HG03280 (cell line): ENCODE data around the gene HBZ.
"Not testable (repeated sequence)": the region's sequence is repeated elsewhere in the genome, so short reads cannot be mapped to it uniquely, and the experiment has no call there.

Source experiments
- ATAC-seq: cut with Tn5 transposase; IDR thresholded peaks from one replicate; pipeline ENCODE4 v1.9.1; 2021; ENCODE audit warnings: mild to moderate bottlenecking, moderate library complexity; ENCODE audit not compliant: unreplicated experiment

HBZ gene

GRCh38 chr16:177981-178667 is 25.7 kb downstream of the HBZ start:
- ATAC-seq = no peak

- no peak for ATAC-seq
Measured at GRCh38 chr16:178668-179015, 26.2 kb downstream of the HBZ start.

- ATAC-seq = no peak
Measured at GRCh38 chr16:179211-180092, 27.0 kb downstream of the HBZ start.

- ATAC-seq = no peak
Measured at GRCh38 chr16:180101-180675, 27.7 kb downstream of the HBZ start, which contains the start of gene HBQ1. TSS of gene HBQ1 (plus strand) at chr16:180459. CDS start at chr16:180487, 28 bp downstream.

- ATAC-seq = no peak
Measured at GRCh38 chr16:180681-181564, 28.5 kb downstream of the HBZ start.

- ATAC-seq = no peak
Measured at GRCh38 chr16:181565-182021, 29.1 kb downstream of the HBZ start.

GRCh38 chr16:183005-183404 is 30.6 kb downstream of the HBZ start:
- ATAC-seq = no peak

- ATAC-seq = no peak
Measured at GRCh38 chr16:185213-185612, 32.8 kb downstream of the HBZ start.

- no peak for ATAC-seq
Measured at GRCh38 chr16:185691-186090, 33.2 kb downstream of the HBZ start.

- no peak for ATAC-seq
Measured at GRCh38 chr16:187330-187729, 34.9 kb downstream of the HBZ start.

GRCh38 chr16:188674-189073 is 36.2 kb downstream of the HBZ start:
- ATAC-seq = no peak

GRCh38 chr16:189604-190186 is 37.3 kb downstream of the HBZ start:
- no peak for ATAC-seq

- ATAC-seq = no peak
Measured at GRCh38 chr16:191831-192230, 39.4 kb downstream of the HBZ start.

- ATAC-seq = no peak
Measured at GRCh38 chr16:192686-193085, 40.2 kb downstream of the HBZ start.

GRCh38 chr16:193441-193840 is 41.0 kb downstream of the HBZ start:
- ATAC-seq = no peak

- no peak for ATAC-seq
Measured at GRCh38 chr16:194516-194915, 42.1 kb downstream of the HBZ start.

- ATAC-seq = no peak
Measured at GRCh38 chr16:200388-200787, 47.9 kb downstream of the HBZ start.

- no peak for ATAC-seq
Measured at GRCh38 chr16:203246-203645, 50.8 kb downstream of the HBZ start.

GRCh38 chr16:204046-204445 is 51.6 kb downstream of the HBZ start:
- ATAC-seq = not testable (repeated sequence)
